K562 (cell line): ENCODE results near the gene C2orf42. TPM values are rescaled to one million over a fixed set of nuclear protein-coding genes. Genes with fewer than 3 reads are reported as not detected.

Source experiments
- AFF1 ChIP-seq, 2 experiments: fragments of 450-650 bp; IDR thresholded peaks; 2 replicates each; pipeline ENCODE4 v1.6.1; 2018; ENCODE audit warnings: mild to moderate bottlenecking in 2 of 2, low read depth in 1 of 2; ENCODE audit not compliant: partially characterized antibody in 2 of 2
- CREBBP ChIP-seq: IDR thresholded peaks from one replicate; pipeline ENCODE4 v1.6.1; 2012; ENCODE audit warnings: low read depth, mild to moderate bottlenecking, control low read depth, inconsistent platforms, low read length
- ELF2 ChIP-seq: fragments of 250-450 bp; sonication (Bioruptor Pico); IDR thresholded peaks from 2 replicates; pipeline ENCODE4 v1.5.0; 2021; ENCODE audit warnings: mild to moderate bottlenecking
- EWSR1 ChIP-seq: fragments of 450-650 bp; IDR thresholded peaks from 2 replicates; pipeline ENCODE4 v1.6.1; 2018; ENCODE audit warnings: borderline replicate concordance, mild to moderate bottlenecking, low read depth, moderate library complexity; ENCODE audit not compliant: partially characterized antibody
- NR1H2 ChIP-seq: sonication (generic); formaldehyde crosslinking; IDR thresholded peaks from 2 replicates; pipeline ENCODE4 v1.4.0; 2020; ENCODE audit warnings: mild to moderate bottlenecking, missing genetic modification reagents
- OTX1 ChIP-seq: fragments of 450-650 bp; formaldehyde crosslinking; IDR thresholded peaks from 2 replicates; pipeline ENCODE4 v1.4.0; 2022; ENCODE audit warnings: mild to moderate bottlenecking
- POLR3G ChIP-seq: IDR thresholded peaks from 2 replicates; pipeline ENCODE4 v1.6.1; 2011; ENCODE audit not compliant: insufficient read length, insufficient replicate concordance; ENCODE audit errors: extremely low read depth
- PYGO2 ChIP-seq: fragments of 450-650 bp; IDR thresholded peaks from 2 replicates; pipeline ENCODE4 v1.6.1; 2016; ENCODE audit warnings: mild to moderate bottlenecking, missing genetic modification characterization, moderate library complexity, missing compliant biosample characterization
- SMC3 ChIP-seq: conservative IDR thresholded peaks from 2 replicates; pipeline ENCODE4 v1.6.1; 2011; ENCODE audit warnings: low read depth, low read length, improper control_type of control experiment; ENCODE audit not compliant: insufficient read depth
- SPI1 ChIP-seq: IDR thresholded peaks from 2 replicates; pipeline ENCODE4 v1.6.1; 2011; ENCODE audit warnings: low read depth, low read length, control low read depth, borderline replicate concordance
- TSHZ1 ChIP-seq: fragments of 250-450 bp; sonication (Bioruptor Pico); IDR thresholded peaks from 2 replicates; pipeline ENCODE4 v1.4.0; 2020; ENCODE audit warnings: mild to moderate bottlenecking, moderate library complexity
- ZBTB34 ChIP-seq: fragments of 250-450 bp; sonication (Bioruptor Pico); IDR thresholded peaks from 2 replicates; pipeline ENCODE4 v1.8.0; 2021; ENCODE audit warnings: mild to moderate bottlenecking, moderate library complexity
- ZNF57 ChIP-seq: fragments of 450-650 bp; formaldehyde crosslinking; IDR thresholded peaks from 2 replicates; pipeline ENCODE4 v1.4.0; 2020; ENCODE audit warnings: mild to moderate bottlenecking, moderate library complexity
- polyA plus RNA-seq, 8 experiments: library from polyadenylated mRNA; depleted of rRNA in 4 of 8; stranded (reverse) in 5 of 8; unstranded in 3 of 8; fragments of >200 nt; fragmentation: Nextera tagmentation in 2 of 8; fragmentation: Illumina TruSeq in 1 of 8; extraction: Ambion mirVana in 2 of 8; extraction: Trizol in 1 of 8; gene quantifications; 2 replicates each; pipeline versions ENCODE4 v1.2.1 to v1.2.3, GENCODE V29; 2011 to 2014; ENCODE audit warnings: inconsistent platforms in 1 of 8, missing spikeins in 1 of 8
- total RNA-seq, 7 experiments: library from RNA; depleted of rRNA in 6 of 7; stranded (reverse); fragments of >200 nt in 6 of 7; fragmentation: Illumina TruSeq in 2 of 7; extraction: Trizol in 2 of 7; gene quantifications; 2 replicates each; pipeline versions ENCODE4 v1.2.1 to v1.2.3, GENCODE V29; 2011 to 2021; ENCODE audit warnings: low replicate concordance in 1 of 7
- TF ChIP-seq, protein P1 (sequence below), 2 experiments: fragments of 450-650 bp; conservative IDR thresholded peaks; 2 replicates each; pipeline ENCODE4 v1.6.1; 2017; ENCODE audit warnings: mild to moderate bottlenecking in 2 of 2, moderate library complexity in 2 of 2

The C2orf42 gene
- total and polyA plus RNA-seq, 9 of the 15 experiments (the other 6 are each of a cell fraction or from before 2014, with no cell fraction given) = 4.6 to 10.9 (median 7.5) TPM

- TF ChIP-seq, protein P1, sequence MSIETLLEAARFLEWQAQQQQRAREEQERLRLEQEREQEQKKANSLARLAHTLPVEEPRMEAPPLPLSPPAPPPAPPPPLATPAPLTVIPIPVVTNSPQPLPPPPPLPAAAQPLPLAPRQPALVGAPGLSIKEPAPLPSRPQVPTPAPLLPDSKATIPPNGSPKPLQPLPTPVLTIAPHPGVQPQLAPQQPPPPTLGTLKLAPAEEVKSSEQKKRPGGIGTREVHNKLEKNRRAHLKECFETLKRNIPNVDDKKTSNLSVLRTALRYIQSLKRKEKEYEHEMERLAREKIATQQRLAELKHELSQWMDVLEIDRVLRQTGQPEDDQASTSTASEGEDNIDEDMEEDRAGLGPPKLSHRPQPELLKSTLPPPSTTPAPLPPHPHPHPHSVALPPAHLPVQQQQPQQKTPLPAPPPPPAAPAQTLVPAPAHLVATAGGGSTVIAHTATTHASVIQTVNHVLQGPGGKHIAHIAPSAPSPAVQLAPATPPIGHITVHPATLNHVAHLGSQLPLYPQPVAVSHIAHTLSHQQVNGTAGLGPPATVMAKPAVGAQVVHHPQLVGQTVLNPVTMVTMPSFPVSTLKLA (conservative IDR thresholded peaks at IDR 0.05) = no peak
- TF ChIP-seq EWSR1 (no peak), AFF1 (IDR thresholded peaks at IDR 0.05; ENCODE audit: low read depth in 1 of 2, partially characterized antibody in 2 of 2) (peak in 1 of 2 experiments; percentile 18), ELF2 (CRISPR knock-in tag) (no peak), ZNF57 (CRISPR knock-in tag) (no peak), NR1H2 (CRISPR knock-in tag) (no peak), OTX1 (CRISPR knock-in tag) (no peak), TSHZ1 (peak; percentile 19; the same call in 1 of the 2 replicates), SMC3 (0 out of 2 replicates have a peak, but pooled peaks have one; percentile 2), ZBTB34 (no peak), CREBBP (no peak), PYGO2 (tag) (no peak), POLR3G (no peak), SPI1 (0 out of 2 replicates have a peak, but pooled peaks have one; percentile 10)
Observed at GRCh38 chr2:70132244-70133126, 58.3 kb downstream of the C2orf42 start (continued).
